Gastroesophageal sphincter (tissue), 3 donors: ENCODE data around the gene NOTO.

Experiments used
- EP300 ChIP-seq: sonication (generic); formaldehyde crosslinking; IDR thresholded peaks from one replicate; pipeline ENCODE4 v1.6.1; 2017; ENCODE audit warnings: antibody characterized with exemption, mild to moderate bottlenecking
- POLR2A ChIP-seq, 2 donors: fragments of 450-650 bp; IDR thresholded peaks; one replicate each; pipeline ENCODE4 v1.6.1; 2017; ENCODE audit warnings: antibody characterized with exemption in 2 of 2, mild to moderate bottlenecking in 2 of 2, moderate library complexity in 1 of 2
- POLR2AphosphoS5 ChIP-seq: sonication (generic); formaldehyde crosslinking; IDR thresholded peaks from one replicate; pipeline ENCODE4 v1.6.1; 2017; ENCODE audit warnings: antibody characterized with exemption
- TF ChIP-seq, protein P1 (sequence below), 4 experiments: fragments of 200-600 bp in 2 of 4; fragments of 450-650 bp in 2 of 4; sonication (generic) in 1 of 4; IDR thresholded peaks; one replicate each; pipeline ENCODE4 v1.5.1; 2017 to 2019; ENCODE audit warnings: antibody characterized with exemption in 4 of 4, mild to moderate bottlenecking in 2 of 4, moderate library complexity in 2 of 4

DNA sequence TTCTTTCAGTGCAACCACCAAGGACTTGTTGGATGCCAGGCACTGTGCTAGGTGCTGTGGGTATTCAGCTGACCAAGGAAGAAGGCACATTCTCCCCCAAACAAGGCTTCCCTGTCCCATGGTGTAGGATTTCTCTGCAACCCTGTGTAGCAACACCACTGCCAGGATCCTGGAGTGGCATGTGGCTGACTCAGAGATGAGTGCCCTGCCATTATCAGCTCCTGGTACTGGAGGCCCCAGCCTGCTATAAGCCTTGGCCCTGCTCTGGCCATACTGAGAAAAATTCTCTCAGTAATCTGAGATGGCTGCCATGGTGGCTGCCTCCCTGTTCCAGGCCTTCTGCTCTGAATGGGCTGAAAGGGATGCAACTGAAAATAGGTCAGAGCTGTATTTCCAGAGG is 15.9 kb downstream of the NOTO start:
- no peak for TF ChIP-seq POLR2A (IDR thresholded peaks at IDR 0.05)
- TF ChIP-seq POLR2AphosphoS5, result no peak
- TF ChIP-seq, protein P1, sequence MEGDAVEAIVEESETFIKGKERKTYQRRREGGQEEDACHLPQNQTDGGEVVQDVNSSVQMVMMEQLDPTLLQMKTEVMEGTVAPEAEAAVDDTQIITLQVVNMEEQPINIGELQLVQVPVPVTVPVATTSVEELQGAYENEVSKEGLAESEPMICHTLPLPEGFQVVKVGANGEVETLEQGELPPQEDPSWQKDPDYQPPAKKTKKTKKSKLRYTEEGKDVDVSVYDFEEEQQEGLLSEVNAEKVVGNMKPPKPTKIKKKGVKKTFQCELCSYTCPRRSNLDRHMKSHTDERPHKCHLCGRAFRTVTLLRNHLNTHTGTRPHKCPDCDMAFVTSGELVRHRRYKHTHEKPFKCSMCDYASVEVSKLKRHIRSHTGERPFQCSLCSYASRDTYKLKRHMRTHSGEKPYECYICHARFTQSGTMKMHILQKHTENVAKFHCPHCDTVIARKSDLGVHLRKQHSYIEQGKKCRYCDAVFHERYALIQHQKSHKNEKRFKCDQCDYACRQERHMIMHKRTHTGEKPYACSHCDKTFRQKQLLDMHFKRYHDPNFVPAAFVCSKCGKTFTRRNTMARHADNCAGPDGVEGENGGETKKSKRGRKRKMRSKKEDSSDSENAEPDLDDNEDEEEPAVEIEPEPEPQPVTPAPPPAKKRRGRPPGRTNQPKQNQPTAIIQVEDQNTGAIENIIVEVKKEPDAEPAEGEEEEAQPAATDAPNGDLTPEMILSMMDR (IDR thresholded peaks at IDR 0.05), result no peak
- no peak for TF ChIP-seq EP300
